Measurements from ENCODE around the gene SMIM38. TPM values are rescaled to one million over a fixed set of nuclear protein-coding genes. Genes with fewer than 3 reads are reported as not detected.

The SMIM38 gene
- total RNA-seq, 1 donor from 2014 or later: not detected

DNA sequence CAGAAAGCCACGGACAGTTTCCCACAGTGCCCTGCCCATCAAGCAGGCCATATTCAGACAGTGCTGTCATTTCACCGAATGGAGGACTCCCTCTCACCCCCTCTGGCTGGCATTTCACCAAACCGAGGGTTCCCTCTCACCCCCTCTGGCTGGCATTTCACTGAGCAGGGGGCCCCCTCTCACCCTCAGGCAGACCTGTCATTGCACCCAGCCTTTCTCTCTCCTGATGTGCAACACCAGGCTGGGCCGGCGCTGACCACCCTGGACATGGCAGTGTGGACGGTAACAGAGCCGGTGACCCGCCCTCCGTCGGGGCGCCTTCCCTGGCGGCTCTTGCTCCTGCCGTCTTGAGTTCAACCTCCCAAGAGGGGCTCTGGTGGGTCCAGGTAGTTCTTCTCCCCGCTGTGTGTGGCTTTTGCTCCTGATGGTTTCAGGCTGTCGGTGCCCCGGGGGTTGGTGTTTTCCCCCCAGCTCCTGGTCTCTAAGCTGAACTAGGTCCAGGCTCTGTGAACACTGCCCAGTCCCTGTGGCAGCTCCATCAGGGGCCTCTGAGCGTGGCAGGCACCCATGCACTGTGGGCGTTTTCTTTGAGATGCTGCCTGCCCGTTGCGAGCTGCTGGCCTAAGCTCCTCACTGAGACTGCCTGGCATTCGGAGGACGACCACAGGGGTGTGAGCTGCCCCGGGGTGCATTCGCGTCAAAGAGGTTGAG lies 46.9 kb downstream of the SMIM38 start:
- Mint-ChIP-seq H3K4me1 (ENCODE audit: unreplicated experiment) (peaks cover 4% of the 10 kb centered on the region), H3K4me3 (ENCODE audit: unreplicated experiment) (no peak overlapping the region), H3K27me3 (ENCODE audit: unreplicated experiment) (peaks cover 7% of the 10 kb centered on the region), H3K27ac (ENCODE audit: unreplicated experiment) (no peak overlapping the region), H3K9me3 (ENCODE audit: unreplicated experiment) (no peaks in the 10 kb centered on the region), H3K36me3 (ENCODE audit: low read depth, unreplicated experiment) (peaks cover 4% of the 10 kb centered on the region)
- no peak for TF ChIP-seq CTCF (IDR thresholded peaks at IDR 0.05; ENCODE audit: unreplicated experiment)
- no peak for DNase-seq (ENCODE audit: low spot score)

DNA sequence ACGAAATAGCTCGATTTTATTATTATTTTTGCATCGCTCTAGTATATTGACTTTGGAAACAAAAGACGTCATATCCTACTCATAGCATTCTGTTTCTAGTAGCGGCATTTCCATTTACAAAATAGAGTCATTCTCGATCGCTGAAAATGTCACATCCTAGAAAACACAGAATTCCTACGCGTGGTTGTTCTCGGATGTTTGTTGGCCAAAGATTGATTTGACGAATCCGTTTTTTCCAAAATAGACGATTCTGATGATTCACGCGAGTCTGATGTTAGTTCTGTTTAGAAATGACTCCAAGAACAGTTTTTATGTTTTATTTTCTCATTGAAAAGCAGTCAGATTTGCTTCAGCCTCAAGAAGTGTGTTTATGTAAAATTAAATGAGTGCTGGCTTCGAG lies 47.6 kb downstream of the SMIM38 start:
- no peak overlapping the region for H3K27ac Mint-ChIP-seq (ENCODE audit: unreplicated experiment)
- H3K4me3 Mint-ChIP-seq (ENCODE audit: unreplicated experiment): no peak overlapping the region
- peaks cover 4% of the 10 kb centered on the region for H3K36me3 Mint-ChIP-seq (ENCODE audit: low read depth, unreplicated experiment)
- peaks cover 4% of the 10 kb centered on the region for H3K4me1 Mint-ChIP-seq (ENCODE audit: unreplicated experiment)
- DNase-seq (ENCODE audit: low spot score): no peak
- H3K27me3 Mint-ChIP-seq (ENCODE audit: unreplicated experiment): peaks cover 7% of the 10 kb centered on the region
- TF ChIP-seq CTCF (IDR thresholded peaks at IDR 0.05; ENCODE audit: unreplicated experiment): no peak
- no peaks in the 10 kb centered on the region for H3K9me3 Mint-ChIP-seq (ENCODE audit: unreplicated experiment)

- Mint-ChIP-seq H3K27me3 (ENCODE audit: unreplicated experiment) (peaks cover 6% of the 10 kb centered on the region), H3K4me3 (ENCODE audit: unreplicated experiment) (no peak overlapping the region), H3K9me3 (ENCODE audit: unreplicated experiment) (no peaks in the 10 kb centered on the region), H3K27ac (ENCODE audit: unreplicated experiment) (no peak overlapping the region), H3K4me1 (ENCODE audit: unreplicated experiment) (peaks cover 4% of the 10 kb centered on the region), H3K36me3 (ENCODE audit: low read depth, unreplicated experiment) (peaks cover under 1% of the 10 kb centered on the region)
- DNase-seq (ENCODE audit: low spot score): no peak
- no peak for TF ChIP-seq CTCF (IDR thresholded peaks at IDR 0.05; ENCODE audit: unreplicated experiment)
These were observed 48.1 kb downstream of the SMIM38 start for GRCh38 chr11:69203901-69204245.

DNA sequence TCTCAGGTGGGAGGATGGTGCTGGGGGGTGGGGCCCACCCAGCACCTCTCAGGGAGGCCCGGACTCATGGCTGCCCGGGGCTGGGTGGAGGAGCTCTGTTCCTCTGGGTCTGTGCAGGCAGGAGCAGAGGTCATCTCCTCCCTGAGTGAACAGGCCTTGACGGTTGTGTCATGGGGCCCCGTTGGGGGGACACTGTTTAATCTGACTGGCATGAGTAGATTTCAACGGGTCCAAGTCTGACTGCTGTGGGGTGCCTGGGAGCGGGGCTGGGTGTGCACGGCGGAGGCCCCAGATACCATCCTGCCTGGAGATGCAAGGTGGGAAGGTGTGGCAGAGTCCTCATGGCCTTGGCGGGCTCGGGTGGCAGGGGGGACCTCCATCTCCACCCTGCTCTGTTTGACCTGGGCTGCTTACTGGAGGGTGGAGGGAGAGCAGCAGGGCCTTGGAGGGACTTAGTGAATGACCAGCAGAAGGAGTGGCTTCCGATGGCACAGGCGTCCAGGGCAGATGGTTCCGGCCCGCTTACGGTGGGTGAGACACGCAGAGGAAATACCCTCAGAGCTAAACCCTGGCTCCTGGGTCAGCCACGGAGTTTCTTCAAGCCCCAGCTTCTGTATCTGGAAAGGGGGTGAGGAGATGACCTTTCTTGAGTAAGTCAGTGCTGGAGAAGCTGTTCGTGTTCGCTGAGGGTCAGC lies 48.7 kb downstream of the SMIM38 start:
- no peak overlapping the region for H3K27ac Mint-ChIP-seq (ENCODE audit: unreplicated experiment)
- H3K4me3 Mint-ChIP-seq (ENCODE audit: unreplicated experiment): no peak overlapping the region
- peaks cover 6% of the 10 kb centered on the region for H3K27me3 Mint-ChIP-seq (ENCODE audit: unreplicated experiment)
- no peaks in the 10 kb centered on the region for H3K9me3 Mint-ChIP-seq (ENCODE audit: unreplicated experiment)
- H3K36me3 Mint-ChIP-seq (ENCODE audit: low read depth, unreplicated experiment): no peaks in the 10 kb centered on the region
- H3K4me1 Mint-ChIP-seq (ENCODE audit: unreplicated experiment): peaks cover 4% of the 10 kb centered on the region
- TF ChIP-seq CTCF (IDR thresholded peaks at IDR 0.05; ENCODE audit: unreplicated experiment): no peak
- no peak for DNase-seq (ENCODE audit: low spot score)

Data from endothelial cell (in vitro differentiated cells).